ENCODE results near the gene PPP1R36.
"Not testable (repeated sequence)": the region's sequence is repeated elsewhere in the genome, so short reads cannot be mapped to it uniquely, and the experiment has no call there.

PPP1R36 gene

GRCh38 chr14:64549791-64550620 lies at the start of gene PPP1R36:
Gene PPP1R36 (plus strand): TSS chr14:64549961. CDS start chr14:64549998, 37 bp downstream.
- DNase-seq = no peak

- no peak for DNase-seq
Observed at GRCh38 chr14:64500088-64500487, 49.7 kb upstream of the PPP1R36 start.

- DNase-seq = peak in 1 of 2 experiments; percentile 5
Observed at GRCh38 chr14:64501411-64502171, 48.2 kb upstream of the PPP1R36 start.

- no peak for DNase-seq
Observed at GRCh38 chr14:64502456-64502855, 47.3 kb upstream of the PPP1R36 start.

GRCh38 chr14:64502887-64503433 lies 46.8 kb upstream of the PPP1R36 start:
- no peak for DNase-seq

GRCh38 chr14:64503434-64504309 lies 46.1 kb upstream of the PPP1R36 start, which contains the start of gene ZBTB25:
Gene ZBTB25 (minus strand): TSS chr14:64503838. CDS start chr14:64490533, 13,305 bp downstream.
- DNase-seq = peak; percentile 85 to 88

GRCh38 chr14:64504310-64504896 lies 45.4 kb upstream of the PPP1R36 start, which contains the start of gene ZBTB1:
Gene ZBTB1 (plus strand): TSS chr14:64504770. CDS start chr14:64521505, 16,735 bp downstream.
- peak; percentile 42 to 57 for DNase-seq

- peak; percentile 71 to 77 for DNase-seq
Observed at GRCh38 chr14:64504897-64505794, 44.6 kb upstream of the PPP1R36 start.

- DNase-seq = no peak
Observed at GRCh38 chr14:64506721-64507120, 43.0 kb upstream of the PPP1R36 start.

GRCh38 chr14:64507376-64508156 lies 42.2 kb upstream of the PPP1R36 start:
- no peak for DNase-seq

- DNase-seq = peak; percentile 11 to 30
Observed at GRCh38 chr14:64508215-64508776, 41.5 kb upstream of the PPP1R36 start.

- DNase-seq = no peak
Observed at GRCh38 chr14:64509036-64509435, 40.7 kb upstream of the PPP1R36 start.

GRCh38 chr14:64510825-64511671 lies 38.7 kb upstream of the PPP1R36 start:
- peak; percentile 69 to 88 for DNase-seq

GRCh38 chr14:64513271-64513670 lies 36.5 kb upstream of the PPP1R36 start:
- no peak for DNase-seq

- DNase-seq = no peak
Observed at GRCh38 chr14:64515053-64515452, 34.7 kb upstream of the PPP1R36 start.

- DNase-seq = no peak
Observed at GRCh38 chr14:64516969-64517368, 32.8 kb upstream of the PPP1R36 start.

- not testable (repeated sequence) for DNase-seq
Observed at GRCh38 chr14:64517667-64518066, 32.1 kb upstream of the PPP1R36 start.

- no peak for DNase-seq
Observed at GRCh38 chr14:64518229-64518628, 31.5 kb upstream of the PPP1R36 start.

GRCh38 chr14:64520699-64521098 lies 29.1 kb upstream of the PPP1R36 start:
- no peak for DNase-seq
